Thyroid gland (tissue), 4 donors: ENCODE measurements around the gene SGCA. TPM values are rescaled to one million over a fixed set of nuclear protein-coding genes. Genes with fewer than 3 reads are reported as not detected.

ENCODE experiments used
- DNase-seq, 2 donors: peaks; one replicate each; pipeline ENCODE4 v3.0.0-alpha.2; 2019
- H3K27ac ChIP-seq, 3 donors: fragments of 200-600 bp; sonication (generic); 1 replicate in 2 of 3; 2 replicates in 1 of 3; pipeline ENCODE4 v1.5.1; 2016 to 2019; ENCODE audit warnings: mild to moderate bottlenecking in 1 of 3, moderate library complexity in 1 of 3
- H3K27me3 ChIP-seq: fragments of 200-600 bp; sonication (generic); one replicate; pipeline ENCODE4 v1.5.1; 2019
- H3K36me3 ChIP-seq, 2 donors: fragments of 200-600 bp; sonication (generic); one replicate each; pipeline ENCODE4 v1.5.1; 2016 to 2019
- H3K4me1 ChIP-seq, 2 donors: fragments of 200-600 bp; sonication (generic); one replicate each; pipeline ENCODE4 v1.5.1; 2017 to 2019
- H3K4me3 ChIP-seq, 3 donors: fragments of 200-600 bp; sonication (generic); replicated peaks in 1 of 3; 1 replicate in 2 of 3; 2 replicates in 1 of 3; pipeline ENCODE4 v1.5.1; 2016; ENCODE audit warnings: mild to moderate bottlenecking in 1 of 3
- H3K9me3 ChIP-seq: fragments of 200-600 bp; sonication (generic); one replicate; pipeline ENCODE4 v1.5.1; 2017
- POLR2A ChIP-seq, 2 donors: fragments of 450-650 bp; IDR thresholded peaks; one replicate each; pipeline ENCODE4 v1.6.1; 2017; ENCODE audit warnings: antibody characterized with exemption in 2 of 2, mild to moderate bottlenecking in 2 of 2, moderate library complexity in 1 of 2
- WGBS, 2 donors: methylation state at CpG; one replicate each; pipeline ENCODE4 v1.1.5; 2017; 5-methylcytosine and 5-hydroxymethylcytosine counted together
- intact Hi-C: fragments of 100-400 bp; cut with DNase I; formaldehyde crosslinking; loops from one replicate; pipeline ENCODE4 v1.15.1; 2023
- total RNA-seq, 4 donors: library from RNA; depleted of rRNA; stranded (reverse); fragments of >200 nt; gene quantifications; one replicate each; pipeline ENCODE4 v1.2.3, GENCODE V29; 2016
- TF ChIP-seq, protein P1 (sequence below), 6 experiments: fragments of 200-600 bp in 3 of 6; fragments of 450-650 bp in 3 of 6; sonication (generic) in 3 of 6; IDR thresholded peaks; one replicate each; pipeline ENCODE4 v1.5.1; 2016 to 2019; ENCODE audit warnings: antibody characterized with exemption in 6 of 6, mild to moderate bottlenecking in 2 of 6, inconsistent platforms in 1 of 6, moderate library complexity in 1 of 6

Gene SGCA
- total RNA-seq, 4 donors from 2014 or later = 2.0 TPM; not detected in 3

GRCh38 chr17:50127697-50128361, 38.0 kb upstream of the SGCA start:
- no peak for TF ChIP-seq POLR2A (IDR thresholded peaks at IDR 0.05)
- TF ChIP-seq, protein P1, sequence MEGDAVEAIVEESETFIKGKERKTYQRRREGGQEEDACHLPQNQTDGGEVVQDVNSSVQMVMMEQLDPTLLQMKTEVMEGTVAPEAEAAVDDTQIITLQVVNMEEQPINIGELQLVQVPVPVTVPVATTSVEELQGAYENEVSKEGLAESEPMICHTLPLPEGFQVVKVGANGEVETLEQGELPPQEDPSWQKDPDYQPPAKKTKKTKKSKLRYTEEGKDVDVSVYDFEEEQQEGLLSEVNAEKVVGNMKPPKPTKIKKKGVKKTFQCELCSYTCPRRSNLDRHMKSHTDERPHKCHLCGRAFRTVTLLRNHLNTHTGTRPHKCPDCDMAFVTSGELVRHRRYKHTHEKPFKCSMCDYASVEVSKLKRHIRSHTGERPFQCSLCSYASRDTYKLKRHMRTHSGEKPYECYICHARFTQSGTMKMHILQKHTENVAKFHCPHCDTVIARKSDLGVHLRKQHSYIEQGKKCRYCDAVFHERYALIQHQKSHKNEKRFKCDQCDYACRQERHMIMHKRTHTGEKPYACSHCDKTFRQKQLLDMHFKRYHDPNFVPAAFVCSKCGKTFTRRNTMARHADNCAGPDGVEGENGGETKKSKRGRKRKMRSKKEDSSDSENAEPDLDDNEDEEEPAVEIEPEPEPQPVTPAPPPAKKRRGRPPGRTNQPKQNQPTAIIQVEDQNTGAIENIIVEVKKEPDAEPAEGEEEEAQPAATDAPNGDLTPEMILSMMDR (IDR thresholded peaks at IDR 0.05) = no peak
- no peak for DNase-seq
- WGBS, 2 donors = 68 to 71% methylated on average over 6 of the region's 6 CpGs
- Histone ChIP-seq H3K9me3 (no peaks in the 10 kb centered on the region), H3K36me3 (no peaks in the 10 kb centered on the region), H3K4me3 (no peak overlapping the region), H3K27me3 (peaks cover 5% of the 10 kb centered on the region), H3K4me1 (peaks cover 12 to 25% of the 10 kb centered on the region in 2 donors), H3K27ac (no peak overlapping the region)
- intact Hi-C loops = no loop called here

DNA sequence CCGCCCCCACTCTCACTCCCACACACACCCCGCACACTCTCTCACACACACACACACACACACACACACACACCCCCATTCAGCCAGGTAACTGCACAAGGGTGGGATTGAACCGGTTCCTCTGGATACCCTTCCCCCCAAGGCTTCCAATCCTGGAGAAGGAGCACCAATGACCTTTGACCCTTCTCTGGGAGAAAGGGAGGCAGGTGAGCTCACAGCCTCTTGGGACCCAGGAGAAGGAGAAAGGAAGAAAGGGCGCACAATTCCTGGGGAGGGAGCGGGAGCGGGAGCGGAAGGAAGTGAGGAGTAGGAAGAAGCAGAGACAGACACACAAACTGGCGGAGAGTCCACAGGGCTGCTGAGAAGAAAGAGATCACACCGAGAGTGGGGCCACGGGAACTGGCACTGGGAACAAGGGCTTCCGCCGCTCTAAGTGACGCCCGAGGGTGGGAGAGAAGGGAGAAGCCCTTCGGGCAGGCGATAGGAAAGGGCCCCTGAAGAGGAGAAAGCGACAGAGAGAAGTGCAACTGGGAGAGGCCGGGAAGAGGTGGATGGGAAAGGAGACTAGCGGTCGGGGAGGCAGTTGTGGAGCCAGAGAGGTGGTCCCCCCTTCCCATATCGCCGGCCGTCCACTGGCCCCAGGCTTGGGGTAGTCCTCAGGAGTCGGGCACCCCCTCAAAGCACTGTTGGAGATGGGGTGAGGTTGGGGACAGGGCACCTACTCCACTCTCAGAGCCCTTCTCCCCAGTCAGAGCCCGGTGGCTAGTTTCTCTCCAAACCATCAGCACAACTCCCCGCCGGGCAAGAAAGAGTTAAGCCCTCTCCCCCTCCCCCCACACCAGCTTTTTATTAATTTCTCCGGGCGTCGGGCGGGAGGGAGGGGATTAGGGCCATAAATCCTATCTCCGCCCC, 37.1 kb upstream of the SGCA start:
- no peak for DNase-seq
- Histone ChIP-seq H3K4me3 (peak overlapping the region in 1 of 3 donors; percentile 32), H3K4me1 (peaks cover 12 to 30% of the 10 kb centered on the region in 2 donors), H3K36me3 (no peaks in the 10 kb centered on the region), H3K9me3 (no peaks in the 10 kb centered on the region), H3K27ac (no peak overlapping the region), H3K27me3 (peaks cover 5% of the 10 kb centered on the region)
- intact Hi-C loops = no loop called here
- WGBS, 2 donors = 28 to 34% methylated on average over 30 to 31 of the region's 32 CpGs
- TF ChIP-seq POLR2A (IDR thresholded peaks at IDR 0.05) = no peak
- TF ChIP-seq, protein P1 (IDR thresholded peaks at IDR 0.05) = no peak

GRCh38 chr17:50129353-50129727, 36.5 kb upstream of the SGCA start:
- 4% methylated on average over 4 to 10 of the region's 31 CpGs for WGBS, 2 donors
- TF ChIP-seq POLR2A (IDR thresholded peaks at IDR 0.05) = no peak
- TF ChIP-seq, protein P1 (IDR thresholded peaks at IDR 0.05) = no peak
- Histone ChIP-seq H3K4me1 (peaks cover 12 to 24% of the 10 kb centered on the region in 2 donors), H3K27me3 (peaks cover 5% of the 10 kb centered on the region), H3K27ac (no peak overlapping the region), H3K4me3 (peak overlapping the region in 1 of 3 donors; percentile 32), H3K9me3 (no peaks in the 10 kb centered on the region), H3K36me3 (peaks cover 0 to 2% of the 10 kb centered on the region in 2 donors)
- DNase-seq = no peak
- intact Hi-C loops = no loop called here

- DNase-seq = no peak
- WGBS, 2 donors = 1 to 2% methylated on average over 19 to 37 of the region's 84 CpGs
- peaks cover 12 to 24% of the 10 kb centered on the region in 2 donors for H3K4me1 ChIP-seq
- no peaks in the 10 kb centered on the region for H3K9me3 ChIP-seq
- peak within 1 kb of the TSS in 1 of 3 donors; percentile 32 for H3K4me3 ChIP-seq
- intact Hi-C loops = no loop called here
- H3K36me3 ChIP-seq = peaks cover 0 to 6% of the 10 kb centered on the region in 2 donors
- peaks cover 5% of the 10 kb centered on the region for H3K27me3 ChIP-seq
- TF ChIP-seq POLR2A (IDR thresholded peaks at IDR 0.05) = no peak
- TF ChIP-seq, protein P1 (IDR thresholded peaks at IDR 0.05) = no peak
- H3K27ac ChIP-seq = no peak within 1 kb of the TSS
These were observed 35.9 kb upstream of the SGCA start, which contains the start of gene SAMD14 for GRCh38 chr17:50129728-50130558. Gene SAMD14, minus strand, starts transcription at chr17:50130160. Its CDS starts 5,201 bp downstream, at chr17:50124959.
